Neural crest cell (in vitro differentiated cells): ENCODE measurements around the gene RGPD3. TPM values are rescaled to one million over a fixed set of nuclear protein-coding genes. Genes with fewer than 3 reads are reported as not detected.

Source experiments
- DNase-seq: peaks from one replicate; pipeline ENCODE4 v3.0.0; 2021; ENCODE audit warnings: low read depth, mixed read lengths, low spot score
- H3K27ac Mint-ChIP-seq: one replicate; pipeline ENCODE4 v1.8.0; 2021; ENCODE audit warnings: mild to moderate bottlenecking, mixed read lengths; ENCODE audit not compliant: unreplicated experiment
- H3K27me3 Mint-ChIP-seq: 2 replicates; pipeline ENCODE4 v1.8.0; 2021; ENCODE audit warnings: low read depth, mild to moderate bottlenecking, mixed read lengths
- H3K36me3 Mint-ChIP-seq: 2 replicates; pipeline ENCODE4 v1.8.0; 2021; ENCODE audit warnings: low read depth, mild to moderate bottlenecking, mixed read lengths
- H3K4me1 Mint-ChIP-seq: 2 replicates; pipeline ENCODE4 v1.8.0; 2021; ENCODE audit warnings: mixed read lengths
- H3K4me3 Mint-ChIP-seq: one replicate; pipeline ENCODE4 v1.8.0; 2021; ENCODE audit warnings: mild to moderate bottlenecking, mixed read lengths
- H3K9me3 Mint-ChIP-seq: 2 replicates; pipeline ENCODE4 v1.8.0; 2021; ENCODE audit warnings: mixed read lengths
- CTCF ChIP-seq: fragments of 200-600 bp; sonication (generic); conservative IDR thresholded peaks from 2 replicates; pipeline ENCODE4 v1.5.0; 2021; ENCODE audit warnings: antibody characterized with exemption, mild to moderate bottlenecking
- total RNA-seq: library from RNA; stranded (reverse); gene quantifications from 2 replicates; pipeline ENCODE4 v1.2.1, GENCODE V29; 2021

The RGPD3 gene
- total RNA-seq, 1 donor from 2014 or later, result 0.14 TPM

- Mint-ChIP-seq H3K36me3 (no peaks in the 10 kb centered on the region), H3K4me1 (peaks cover 13% of the 10 kb centered on the region), H3K9me3 (peaks cover 6% of the 10 kb centered on the region), H3K27me3 (no peaks in the 10 kb centered on the region), H3K27ac (no peak overlapping the region), H3K4me3 (no peak overlapping the region)
- TF ChIP-seq CTCF, result no peak
- no peak for DNase-seq
Measured at GRCh38 chr2:106343274-106343673, 124.9 kb downstream of the RGPD3 start.

GRCh38 chr2:106342831-106343251, 125.4 kb downstream of the RGPD3 start:
- Mint-ChIP-seq H3K9me3 (peaks cover 6% of the 10 kb centered on the region), H3K27me3 (no peaks in the 10 kb centered on the region), H3K27ac (no peak overlapping the region), H3K4me1 (peaks cover 13% of the 10 kb centered on the region), H3K36me3 (no peaks in the 10 kb centered on the region), H3K4me3 (no peak overlapping the region)
- no peak for DNase-seq
- TF ChIP-seq CTCF, result no peak

GRCh38 chr2:106341666-106342065, 126.5 kb downstream of the RGPD3 start:
- DNase-seq, result no peak
- TF ChIP-seq CTCF, result no peak
- H3K4me1 Mint-ChIP-seq, result peaks cover 13% of the 10 kb centered on the region
- no peak overlapping the region for H3K27ac Mint-ChIP-seq
- H3K27me3 Mint-ChIP-seq, result no peaks in the 10 kb centered on the region
- H3K36me3 Mint-ChIP-seq, result no peaks in the 10 kb centered on the region
- no peak overlapping the region for H3K4me3 Mint-ChIP-seq
- peaks cover 3% of the 10 kb centered on the region for H3K9me3 Mint-ChIP-seq

Other genes starting within 250 kb of the RGPD3 start
- gene CD8B2, start 19.0 kb upstream of the RGPD3 start, total RNA-seq, result not detected in 2 replicates